ENCODE data around the gene WAPL.
A peak's percentile ranks its signal among the peaks of the same experiment; 100 is the strongest.
"Not testable (repeated sequence)": the region's sequence is repeated elsewhere in the genome, so short reads cannot be mapped to it uniquely, and the experiment has no call there.

WAPL gene

GRCh38 chr10:86409183-86409582, 112.4 kb downstream of the WAPL start:
- no peak for DNase-seq

DNA sequence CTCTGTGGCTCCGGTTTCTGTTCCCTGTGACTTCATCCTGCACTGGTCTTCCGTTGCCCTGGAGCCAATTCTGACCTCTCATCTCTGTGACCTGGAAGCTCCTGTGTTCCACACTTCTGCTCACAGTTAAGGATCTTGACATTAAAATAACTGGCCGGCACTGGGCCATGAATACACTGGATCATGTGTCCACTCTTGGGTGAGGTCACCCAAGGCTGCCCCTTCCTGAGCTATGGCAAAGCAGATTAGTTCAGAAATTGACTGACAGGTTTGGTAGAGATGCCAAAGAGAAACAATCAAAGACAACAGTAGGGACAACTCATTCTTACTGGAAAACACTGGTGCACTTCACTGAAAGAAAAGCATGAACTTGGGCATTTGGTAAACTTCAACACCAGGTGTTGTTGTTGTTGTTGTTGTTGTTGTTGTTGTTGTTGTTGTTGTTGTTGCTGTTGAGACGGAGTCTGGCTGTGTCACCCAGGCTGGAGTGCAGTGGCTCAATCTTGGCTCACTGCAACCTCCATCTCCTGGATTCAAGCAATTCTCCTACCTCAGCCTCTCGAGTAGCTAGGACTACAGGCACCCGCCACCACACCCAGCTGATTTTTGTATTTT, 118.3 kb downstream of the WAPL start:
- no peak for DNase-seq

GRCh38 chr10:86402283-86402941, 119.2 kb downstream of the WAPL start:
- peak; percentile 31 for DNase-seq

DNA sequence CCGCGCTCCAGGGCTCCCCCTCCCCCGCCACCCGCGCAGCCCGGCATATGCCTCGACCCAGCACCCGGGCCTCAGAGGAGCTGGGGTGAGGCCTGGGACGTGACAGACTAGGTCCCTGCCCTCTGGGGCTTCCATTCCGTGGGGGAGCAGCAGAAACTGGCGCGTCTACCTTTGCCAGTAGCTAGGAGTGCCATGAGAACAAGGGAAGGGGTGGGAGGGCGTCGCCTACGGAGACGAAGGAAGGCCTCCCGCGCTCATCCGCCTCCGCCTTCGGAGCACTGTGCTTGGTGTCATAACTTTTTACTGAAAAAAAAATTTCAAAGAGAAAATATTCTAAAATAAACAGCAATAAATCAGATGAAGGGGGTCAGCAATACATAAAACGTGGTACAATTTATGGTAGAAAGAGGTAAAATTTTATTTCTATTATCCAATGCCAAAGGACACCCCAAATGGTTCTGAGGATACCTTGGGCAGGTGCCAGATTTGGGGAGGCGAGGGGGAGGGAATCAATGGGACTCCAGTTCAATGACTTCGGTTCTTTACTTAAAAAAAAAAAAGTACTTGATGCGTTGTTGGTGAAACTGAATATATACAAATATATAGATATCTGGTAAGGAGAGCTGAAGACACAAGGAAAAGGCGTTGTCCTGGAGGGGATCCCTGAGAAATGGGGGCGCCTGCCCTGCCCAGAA, 119.9 kb downstream of the WAPL start:
- DNase-seq = no peak

- peak; percentile 23 for DNase-seq
Observed at GRCh38 chr10:86400705-86401587, 120.6 kb downstream of the WAPL start.

- DNase-seq = peak; percentile 95
Observed at GRCh38 chr10:86399879-86400704, 121.5 kb downstream of the WAPL start.

GRCh38 chr10:86399514-86399878, 122.1 kb downstream of the WAPL start:
- no peak for DNase-seq

DNA sequence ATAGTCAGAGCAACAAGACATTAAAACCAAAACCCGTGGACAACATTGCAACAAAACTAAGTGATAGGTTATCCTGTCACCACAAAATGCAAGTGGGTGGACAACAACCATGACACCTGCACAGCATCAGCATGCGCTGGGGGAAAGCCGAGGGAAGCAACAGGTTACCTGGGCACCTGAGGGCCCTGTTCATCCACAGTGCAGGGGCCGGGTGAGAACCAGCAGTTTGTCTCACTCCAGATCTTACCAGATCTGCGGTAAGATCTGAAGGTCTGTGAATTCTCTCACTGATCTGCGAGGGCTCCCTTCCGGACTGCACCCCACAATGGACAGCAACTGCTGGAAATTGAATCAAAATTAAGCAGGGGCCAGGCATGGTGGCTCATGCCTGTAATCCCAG, 124.5 kb downstream of the WAPL start:
- DNase-seq = no peak

- no peak for DNase-seq
Observed at GRCh38 chr10:86393862-86394455, 127.6 kb downstream of the WAPL start.

GRCh38 chr10:86393362-86393761, 128.2 kb downstream of the WAPL start:
- no peak for DNase-seq

GRCh38 chr10:86392723-86393094, 128.9 kb downstream of the WAPL start:
- DNase-seq = no peak

GRCh38 chr10:86391986-86392722, 129.4 kb downstream of the WAPL start:
- no peak for DNase-seq

GRCh38 chr10:86391236-86391840, 130.3 kb downstream of the WAPL start:
- no peak for DNase-seq

DNA sequence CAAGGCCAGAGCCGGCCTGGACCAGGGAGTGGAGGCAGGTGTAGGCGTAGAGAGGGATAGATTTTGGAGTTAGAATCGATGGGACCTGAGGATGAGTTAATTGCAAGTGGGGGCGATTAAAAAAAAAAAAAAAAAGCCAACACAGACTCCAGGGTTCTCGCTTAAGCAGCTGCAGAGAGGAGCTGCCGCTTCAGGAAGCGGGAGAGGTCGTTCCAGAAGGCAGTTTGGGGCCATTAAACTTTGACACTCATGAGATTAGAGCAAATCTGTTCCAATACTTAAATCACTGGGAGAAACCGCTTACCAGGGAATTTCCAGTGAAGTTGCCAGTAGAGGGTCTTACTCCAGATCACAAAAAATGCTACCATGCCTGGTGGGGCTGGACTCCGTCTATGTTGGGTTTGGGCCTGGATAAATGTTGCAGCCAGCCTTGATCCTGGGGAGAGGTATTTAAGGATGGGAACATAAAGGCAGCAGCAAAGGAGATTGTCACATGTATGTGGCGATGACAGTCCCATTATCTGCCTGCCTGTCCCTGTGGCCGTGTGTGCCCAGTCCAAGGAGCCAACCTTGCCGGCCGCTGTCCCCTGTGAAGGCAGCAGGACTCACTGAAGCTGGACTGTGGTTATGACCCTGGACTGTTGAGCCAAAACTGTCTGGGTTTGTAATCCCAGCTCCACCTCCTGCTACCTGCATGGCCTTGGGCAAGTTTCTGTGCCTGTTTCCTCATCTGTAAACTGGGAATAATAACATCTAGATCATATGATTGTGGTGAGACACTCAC, 131.1 kb downstream of the WAPL start:
- DNase-seq = no peak

- DNase-seq = peak; percentile 42
Observed at GRCh38 chr10:86389441-86390193, 132.0 kb downstream of the WAPL start.

- DNase-seq = not testable (repeated sequence)
Observed at GRCh38 chr10:86389109-86389440, 132.5 kb downstream of the WAPL start.

DNA sequence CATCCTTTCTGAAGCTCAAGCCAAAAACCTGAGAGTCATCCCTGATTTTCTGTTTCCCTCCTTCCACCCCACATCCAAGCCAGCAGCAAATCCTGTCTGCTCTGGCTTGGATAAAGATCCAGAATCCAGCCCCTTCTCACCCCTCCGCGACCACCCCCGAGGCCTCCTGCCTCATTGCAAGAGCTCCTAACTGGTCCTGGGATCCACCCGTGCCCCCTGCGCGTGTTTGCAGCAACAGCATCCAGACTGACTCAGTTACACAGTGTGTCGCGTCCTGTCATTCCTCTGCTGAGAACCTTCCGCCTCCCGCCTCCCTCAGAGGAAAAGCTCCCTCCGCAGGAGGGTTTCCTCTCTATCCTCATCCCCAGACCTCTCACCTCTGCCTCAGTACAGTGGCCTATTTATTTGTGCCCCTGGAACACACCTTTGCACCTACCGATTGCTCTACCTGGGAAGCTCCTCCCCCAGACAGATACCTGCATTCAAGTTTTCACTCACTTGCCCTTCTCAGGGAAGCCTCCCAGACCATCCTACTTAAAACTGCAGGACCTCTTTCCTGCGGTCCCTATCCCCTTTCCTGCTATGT, 133.4 kb downstream of the WAPL start:
- no peak for DNase-seq

GRCh38 chr10:86387178-86387794, 134.3 kb downstream of the WAPL start:
- no peak for DNase-seq

Data from fibroblast of skin of scalp (primary cell).